ENCODE data around the gene TASP1. TPM values are rescaled to one million over a fixed set of nuclear protein-coding genes. Genes with fewer than 3 reads are reported as not detected.
A peak's percentile ranks its signal among the peaks of the same experiment; 100 is the strongest.

TASP1 gene
- total RNA-seq, 4 donors from 2014 or later, result 1.7 to 4.2 (median 2.7) TPM

GRCh38 chr20:13676682-13677081, 38.0 kb upstream of the TASP1 start:
- no peak for ATAC-seq
- DNase-seq, result no peak
- Histone ChIP-seq H3K4me3 (no peak overlapping the region), H3K27ac (no peak overlapping the region), H3K36me3 (no peaks in the 10 kb centered on the region), H3K27me3 (no peaks in the 10 kb centered on the region), H3K9me3 (no peaks in the 10 kb centered on the region), H3K4me1 (no peaks in the 10 kb centered on the region)
- TF ChIP-seq POLR2A (IDR thresholded peaks at IDR 0.05) (no peak), CTCF (IDR thresholded peaks at IDR 0.05 in 4 of 5, conservative IDR thresholded peaks at IDR 0.05 in 1 of 5) (no peak)
- intact Hi-C loops (cut with DNase I; ENCODE audit: low total_unique reads), result loop anchor here (10.0 kb wide), 1 partner anchor 62 kb away; no protein-coding TSS in a partner anchor
- in situ Hi-C loops (cut with MboI; ENCODE audit: low sequenced_read_pairs in 4 of 4), result no loop called here

DNA sequence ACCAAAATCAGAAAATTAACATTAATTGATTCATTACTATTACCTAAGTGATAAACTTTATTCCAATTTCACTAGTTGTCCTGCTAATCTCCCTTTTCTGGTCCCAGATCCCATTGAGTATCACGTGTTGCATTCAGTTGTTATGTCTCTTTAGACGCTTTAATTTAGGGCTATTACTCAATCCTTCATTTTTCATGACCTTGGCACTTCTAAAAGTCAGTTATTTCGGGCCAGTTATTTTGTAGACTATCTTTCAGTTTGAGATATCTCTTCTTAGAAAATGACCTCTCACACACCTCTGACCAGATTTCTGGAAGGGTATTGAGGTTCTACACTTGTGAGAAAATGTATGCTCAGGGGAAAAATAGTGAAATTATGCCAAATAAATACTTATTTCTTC, 34.0 kb upstream of the TASP1 start:
- Histone ChIP-seq H3K36me3 (no peaks in the 10 kb centered on the region), H3K27me3 (no peaks in the 10 kb centered on the region), H3K4me1 (no peaks in the 10 kb centered on the region), H3K9me3 (no peaks in the 10 kb centered on the region), H3K4me3 (no peak overlapping the region), H3K27ac (no peak overlapping the region)
- intact Hi-C loops (cut with DNase I; ENCODE audit: low total_unique reads), result loop anchor here (10.0 kb wide), 1 partner anchor 58 kb away; no protein-coding TSS in a partner anchor
- DNase-seq (no peak), ATAC-seq (no peak)
- no peak for TF ChIP-seq CTCF (IDR thresholded peaks at IDR 0.05 in 4 of 5, conservative IDR thresholded peaks at IDR 0.05 in 1 of 5)
- no peak for TF ChIP-seq POLR2A (IDR thresholded peaks at IDR 0.05)
- in situ Hi-C loops (cut with MboI; ENCODE audit: low sequenced_read_pairs in 4 of 4), result no loop called here

DNA sequence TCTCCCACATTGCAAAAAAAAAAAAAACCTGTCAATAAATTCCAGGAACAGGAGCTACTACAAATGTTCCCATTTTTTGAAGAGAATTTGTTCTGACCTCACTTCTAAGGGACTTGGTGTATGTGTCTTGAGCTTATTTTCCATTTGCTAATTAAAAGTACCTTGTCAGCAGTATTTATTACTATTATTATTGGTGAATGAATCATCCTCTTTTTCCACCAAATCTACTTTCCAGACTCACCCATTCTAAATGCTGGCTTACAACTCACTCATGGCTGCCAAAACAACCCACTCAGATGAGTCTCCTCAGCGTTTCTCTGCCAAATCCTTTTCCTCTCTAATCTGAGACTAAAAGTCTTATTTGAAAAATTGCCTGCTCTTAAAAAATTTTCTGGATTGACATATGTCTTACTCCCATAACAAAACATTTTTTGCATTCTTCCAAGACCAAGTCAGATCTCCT, 33.2 kb upstream of the TASP1 start:
- no peak overlapping the region for H3K4me3 ChIP-seq
- ATAC-seq (peak; percentile 41 to 60), DNase-seq (no peak)
- TF ChIP-seq POLR2A (IDR thresholded peaks at IDR 0.05) (no peak), CTCF (IDR thresholded peaks at IDR 0.05 in 4 of 5, conservative IDR thresholded peaks at IDR 0.05 in 1 of 5) (no peak)
- H3K27me3 ChIP-seq, result no peaks in the 10 kb centered on the region
- H3K36me3 ChIP-seq, result no peaks in the 10 kb centered on the region
- no peaks in the 10 kb centered on the region for H3K9me3 ChIP-seq
- no peaks in the 10 kb centered on the region for H3K4me1 ChIP-seq
- in situ Hi-C loops (cut with MboI; ENCODE audit: low sequenced_read_pairs in 4 of 4) (no loop called here), intact Hi-C loops (cut with DNase I; ENCODE audit: low total_unique reads) (loop anchor here (10.0 kb wide), 1 partner anchor 57 kb away; no protein-coding TSS in a partner anchor)
- peak overlapping the region in 1 of 4 donors; percentile 47 for H3K27ac ChIP-seq

GRCh38 chr20:13671512-13671911, 32.8 kb upstream of the TASP1 start:
- no peak for ATAC-seq
- Histone ChIP-seq H3K4me3 (no peak overlapping the region), H3K4me1 (no peaks in the 10 kb centered on the region), H3K27me3 (no peaks in the 10 kb centered on the region), H3K9me3 (no peaks in the 10 kb centered on the region), H3K27ac (peak overlapping the region in 1 of 4 donors; percentile 47), H3K36me3 (no peaks in the 10 kb centered on the region)
- in situ Hi-C loops (cut with MboI; ENCODE audit: low sequenced_read_pairs in 4 of 4) (no loop called here), intact Hi-C loops (cut with DNase I; ENCODE audit: low total_unique reads) (loop anchor here (10.0 kb wide), 1 partner anchor 57 kb away; no protein-coding TSS in a partner anchor)
- DNase-seq, result no peak
- TF ChIP-seq POLR2A (IDR thresholded peaks at IDR 0.05), result no peak
- no peak for TF ChIP-seq CTCF (IDR thresholded peaks at IDR 0.05 in 4 of 5, conservative IDR thresholded peaks at IDR 0.05 in 1 of 5)

- ATAC-seq (no peak), DNase-seq (no peak)
- intact Hi-C loops (cut with DNase I; ENCODE audit: low total_unique reads), result loop anchor here (10.0 kb wide), 1 partner anchor 55 kb away; no protein-coding TSS in a partner anchor
- no peak overlapping the region for H3K4me3 ChIP-seq
- H3K4me1 ChIP-seq, result no peaks in the 10 kb centered on the region
- H3K27me3 ChIP-seq, result no peaks in the 10 kb centered on the region
- H3K36me3 ChIP-seq, result no peaks in the 10 kb centered on the region
- H3K9me3 ChIP-seq, result no peaks in the 10 kb centered on the region
- TF ChIP-seq POLR2A (IDR thresholded peaks at IDR 0.05) (no peak), CTCF (IDR thresholded peaks at IDR 0.05 in 4 of 5, conservative IDR thresholded peaks at IDR 0.05 in 1 of 5) (no peak)
- in situ Hi-C loops (cut with MboI; ENCODE audit: low sequenced_read_pairs in 4 of 4), result no loop called here
- no peak overlapping the region for H3K27ac ChIP-seq
Observed at GRCh38 chr20:13670160-13670559, 31.4 kb upstream of the TASP1 start.

All from gastrocnemius medialis (tissue), 4 donors.